Measurements from ENCODE around the gene ATP5ME. TPM values are rescaled to one million over a fixed set of nuclear protein-coding genes. Genes with fewer than 3 reads are reported as not detected.
"Not testable (repeated sequence)": the region's sequence is repeated elsewhere in the genome, so short reads cannot be mapped to it uniquely, and the experiment has no call there.

ATP5ME gene
- polyA plus RNA-seq, 3 donors = 163 to 397 (median 367) TPM

DNA sequence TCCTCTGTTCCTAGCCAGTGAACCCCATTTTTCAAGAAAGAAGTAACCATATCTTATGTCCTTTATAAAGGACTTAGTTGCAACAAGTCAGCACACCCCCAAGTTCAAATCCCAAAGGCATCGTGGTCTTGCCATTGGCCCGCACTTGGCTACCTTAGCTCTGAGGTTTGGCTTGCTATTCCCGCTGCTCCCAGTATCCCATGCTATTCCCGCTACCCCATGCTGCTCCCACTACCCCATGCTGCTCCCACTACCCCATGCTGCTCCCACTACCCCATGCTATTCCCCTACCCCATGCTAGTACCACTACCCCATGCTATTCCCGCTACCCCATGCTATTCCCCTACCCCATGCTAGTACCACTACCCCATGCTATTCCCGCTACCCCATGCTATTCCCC is 5.9 kb downstream of the ATP5ME start:
- H3K9me3 Mint-ChIP-seq; H4K20me1 ChIP-seq (ENCODE audit: insufficient read depth, low read length); H3K27ac ChIP-seq (ENCODE audit: low read depth in 1 of 2, low read length in 2 of 2); H3K4me1 Mint-ChIP-seq; H3K27me3 ChIP-seq (ENCODE audit: control insufficient read depth in 2 of 2, insufficient read depth in 2 of 2, low read length in 2 of 2); DNase-seq; H3K4me3 ChIP-seq (replicated peaks in 1 of 3; ENCODE audit: low read depth in 2 of 3, low read length in 3 of 3); intact Hi-C loops (cut with micrococcal nuclease); H3K4me3 Mint-ChIP-seq; H3K79me2 ChIP-seq (ENCODE audit: insufficient read depth, low read length); H2AFZ ChIP-seq (ENCODE audit: insufficient read depth, low read depth, low read length, poor library complexity, severe bottlenecking); H3K27ac Mint-ChIP-seq; H3K9me3 ChIP-seq (replicated peaks in 1 of 2; ENCODE audit: control insufficient read depth in 1 of 2, insufficient read depth in 1 of 2, low read length in 2 of 2); H3K9ac ChIP-seq (ENCODE audit: insufficient read depth, low read length, poor library complexity, severe bottlenecking); H3K27me3 Mint-ChIP-seq (ENCODE audit: low read depth in 3 of 3); H3K4me2 ChIP-seq (replicated peaks; ENCODE audit: extremely low read depth, low read length, poor library complexity, severe bottlenecking): not testable (repeated sequence)
- 98% methylated on average over 5 of the region's 6 CpGs for WGBS (ENCODE audit: insufficient coverage)
- peaks cover 22 to 29% of the 10 kb centered on the region in 2 donors for H3K36me3 Mint-ChIP-seq
- Histone ChIP-seq H3K4me1 (ENCODE audit: control insufficient read depth in 1 of 2, insufficient read depth in 2 of 2, low read length in 2 of 2) (peaks cover 10 to 15% of the 10 kb centered on the region in 2 donors), H3K36me3 (replicated peaks in 1 of 2; ENCODE audit: control insufficient read depth in 1 of 2, insufficient read depth in 2 of 2, low read length in 2 of 2) (peaks cover 12 to 20% of the 10 kb centered on the region in 2 donors)

DNA sequence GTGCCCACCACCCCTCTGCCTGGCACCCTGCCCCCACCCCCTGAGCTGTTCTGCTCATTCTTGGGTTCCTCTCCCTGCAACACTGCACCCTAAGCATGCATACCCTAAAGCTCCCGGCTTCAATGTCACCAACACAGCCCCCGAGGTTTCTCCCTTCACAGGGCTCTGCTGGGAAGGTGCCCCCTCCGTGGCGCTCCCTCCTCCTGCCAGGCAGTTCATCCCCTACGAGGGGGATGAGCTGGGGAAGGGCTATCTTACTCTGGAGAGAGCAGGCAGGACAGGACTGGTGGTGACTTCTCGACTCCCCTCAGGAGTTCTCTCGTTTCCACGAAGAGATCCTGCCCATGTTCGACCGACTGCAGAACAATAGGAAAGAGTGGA is 6.5 kb downstream of the ATP5ME start:
- Histone ChIP-seq H2AFZ (ENCODE audit: insufficient read depth, low read depth, low read length, poor library complexity, severe bottlenecking) (no peak overlapping the region), H3K4me1 (ENCODE audit: control insufficient read depth in 1 of 2, insufficient read depth in 2 of 2, low read length in 2 of 2) (peaks cover 11 to 15% of the 10 kb centered on the region in 2 donors), H3K4me3 (replicated peaks in 1 of 3; ENCODE audit: low read depth in 2 of 3, low read length in 3 of 3) (no peak overlapping the region), H3K36me3 (replicated peaks in 1 of 2; ENCODE audit: control insufficient read depth in 1 of 2, insufficient read depth in 2 of 2, low read length in 2 of 2) (peaks cover 12 to 19% of the 10 kb centered on the region in 2 donors), H3K27ac (ENCODE audit: low read depth in 1 of 2, low read length in 2 of 2) (no peak overlapping the region), H3K27me3 (ENCODE audit: control insufficient read depth in 2 of 2, insufficient read depth in 2 of 2, low read length in 2 of 2) (no peaks in the 10 kb centered on the region), H4K20me1 (ENCODE audit: insufficient read depth, low read length) (no peaks in the 10 kb centered on the region), H3K9me3 (replicated peaks in 1 of 2; ENCODE audit: control insufficient read depth in 1 of 2, insufficient read depth in 1 of 2, low read length in 2 of 2) (no peaks in the 10 kb centered on the region), H3K4me2 (replicated peaks; ENCODE audit: extremely low read depth, low read length, poor library complexity, severe bottlenecking) (no peak overlapping the region), H3K79me2 (ENCODE audit: insufficient read depth, low read length) (peaks cover under 1% of the 10 kb centered on the region), H3K9ac (ENCODE audit: insufficient read depth, low read length, poor library complexity, severe bottlenecking) (no peak overlapping the region)
- Mint-ChIP-seq H3K4me1 (peaks cover 10% of the 10 kb centered on the region), H3K27ac (peak overlapping the region in 2 of 7 donors; percentile 39 to 51), H3K36me3 (peaks cover 19 to 22% of the 10 kb centered on the region in 2 donors), H3K9me3 (peaks cover 0 to 3% (median 0%) of the 10 kb centered on the region in 7 donors), H3K27me3 (ENCODE audit: low read depth in 3 of 3) (peaks cover 1 to 8% (median 2%) of the 10 kb centered on the region in 3 donors), H3K4me3 (no peak overlapping the region)
- no peak for DNase-seq
- WGBS (ENCODE audit: insufficient coverage) = 91% methylated on average over 6 of the region's 10 CpGs
- intact Hi-C loops (cut with micrococcal nuclease) = no loop called here
- no peak for TF ChIP-seq CTCF (IDR thresholded peaks at IDR 0.05)
